Left kidney (tissue), 8 donors: Measurements from ENCODE around the gene ENTPD5. TPM values are rescaled to one million over a fixed set of nuclear protein-coding genes. Genes with fewer than 3 reads are reported as not detected.

ENCODE experiments used
- DNase-seq: peaks from one replicate; pipeline ENCODE4 v3.0.0-alpha.2; 2013
- long read RNA-seq, 8 donors: transcript quantifications; one replicate each; lab custom pipeline, GENCODE V29; 2026
- polyA plus RNA-seq: library from polyadenylated mRNA; unstranded; fragments of 120-200 nt; gene quantifications from one replicate; pipeline ENCODE4 v1.2.1, GENCODE V29; 2013; ENCODE audit not compliant: insufficient read length

Gene ENTPD5
- 70.0 TPM for polyA plus RNA-seq
- long read RNA-seq, donor 1, partial matches to known transcripts = 0 of 8 reads
- long read RNA-seq, donor 1, other reads (novel, unspliced or antisense) = 8 of 8 reads
- long read RNA-seq, donor 2, partial matches to known transcripts = 6 of 8 reads
- long read RNA-seq, donor 2, other reads (novel, unspliced or antisense) = 0 of 8 reads
- long read RNA-seq, donor 3, full-length matches to known transcripts = 2 of 45 reads
- long read RNA-seq, donor 3, partial matches to known transcripts = 35 of 45 reads
- long read RNA-seq, donor 3, other reads (novel, unspliced or antisense) = 8 of 45 reads
- long read RNA-seq, donor 4 = 0 reads
- long read RNA-seq, donor 5, partial matches to known transcripts = 56 of 68 reads
- long read RNA-seq, donor 5, other reads (novel, unspliced or antisense) = 10 of 68 reads
- long read RNA-seq, donor 6, partial matches to known transcripts = 22 of 22 reads
- long read RNA-seq, donor 6, other reads (novel, unspliced or antisense) = 0 of 22 reads
- long read RNA-seq, donor 7, full-length matches to known transcripts = 2 of 18 reads
- long read RNA-seq, donor 7, partial matches to known transcripts = 16 of 18 reads
- long read RNA-seq, donor 7, other reads (novel, unspliced or antisense) = 0 of 18 reads
- long read RNA-seq, donor 8, partial matches to known transcripts = 0 of 1 reads
- long read RNA-seq, donor 8, other reads (novel, unspliced or antisense) = 0 of 1 reads

GRCh38 chr14:74018586-74019407 lies at the start of gene ENTPD5, which contains the start of gene BBOF1:
Gene ENTPD5, minus strand, starts transcription at chr14:74019288. Its CDS starts 31,186 bp downstream, at chr14:73988102.
Gene BBOF1, plus strand, starts transcription at chr14:74019349. Its CDS starts 130 bp downstream, at chr14:74019479.
- DNase-seq = peak; percentile 80

- no peak for DNase-seq
Observed at GRCh38 chr14:74065746-74066575, 46.9 kb upstream of the ENTPD5 start.

GRCh38 chr14:74064883-74065282 lies 45.8 kb upstream of the ENTPD5 start:
- DNase-seq = no peak

- no peak for DNase-seq
Observed at GRCh38 chr14:74064426-74064825, 45.3 kb upstream of the ENTPD5 start.

- DNase-seq = no peak
Observed at GRCh38 chr14:74062809-74063150, 43.7 kb upstream of the ENTPD5 start.

- no peak for DNase-seq
Observed at GRCh38 chr14:74049876-74050495, 30.9 kb upstream of the ENTPD5 start.

- DNase-seq = no peak
Observed at GRCh38 chr14:74048281-74048680, 29.2 kb upstream of the ENTPD5 start.

GRCh38 chr14:74045522-74045921 lies 26.4 kb upstream of the ENTPD5 start:
- DNase-seq = no peak

GRCh38 chr14:74042296-74042695 lies 23.2 kb upstream of the ENTPD5 start:
- no peak for DNase-seq

GRCh38 chr14:74038020-74038859 lies 19.2 kb upstream of the ENTPD5 start:
- peak; percentile 69 for DNase-seq

- DNase-seq = no peak
Observed at GRCh38 chr14:74035556-74035955, 16.5 kb upstream of the ENTPD5 start.

- no peak for DNase-seq
Observed at GRCh38 chr14:74034572-74034971, 15.5 kb upstream of the ENTPD5 start.

- DNase-seq = no peak
Observed at GRCh38 chr14:74029136-74029535, 10.0 kb upstream of the ENTPD5 start.

- DNase-seq = no peak
Observed at GRCh38 chr14:74022346-74022745, 3.3 kb upstream of the ENTPD5 start.

GRCh38 chr14:74019408-74020137 lies 485 bp upstream of the ENTPD5 start:
- no peak for DNase-seq

GRCh38 chr14:74018174-74018585 lies 908 bp downstream of the ENTPD5 start:
- peak; percentile 38 for DNase-seq

- no peak for DNase-seq
Observed at GRCh38 chr14:74015963-74016362, 3.1 kb downstream of the ENTPD5 start.

GRCh38 chr14:74015176-74015575 lies 3.9 kb downstream of the ENTPD5 start:
- DNase-seq = no peak

GRCh38 chr14:74014299-74014698 lies 4.8 kb downstream of the ENTPD5 start:
- no peak for DNase-seq
